IMR-90 (cell line): ENCODE data around the gene TRDMT1. TPM values are rescaled to one million over a fixed set of nuclear protein-coding genes. Genes with fewer than 3 reads are reported as not detected.

Experiments
- ATAC-seq: fragments of 200-7000 bp; cut with Tn5 transposase; 2 replicates; pipeline ENCODE4 v1.9.1; 2020; ENCODE audit warnings: low read depth, mild to moderate bottlenecking, moderate library complexity
- BruUV-seq: library from RNA; stranded (reverse); fragments of 400-500 nt; replicated peaks from 2 replicates; lab custom pipeline; 2021; lab: Mats Ljungman, UMichigan
- CTCF ChIA-PET: fragments of 300-600 bp; formaldehyde crosslinking; extraction: SDS; loops from one replicate; lab custom pipeline; 2021; ENCODE audit warnings: antibody characterized with exemption; lab: Yijun Ruan, JAX
- POLR2A ChIA-PET: fragments of 300-600 bp; sonication (Branson Sonifier 250); formaldehyde crosslinking; loops from one replicate; lab custom pipeline; 2022; ENCODE audit warnings: antibody characterized with exemption; ENCODE audit not compliant: unreplicated experiment; lab: Charles Lee
- DNase-seq: peaks from one replicate; pipeline ENCODE4 v3.0.0; 2013
- H2AFZ ChIP-seq: replicated peaks from 2 replicates; pipeline ENCODE3; 2013; ENCODE audit warnings: low read length, mild to moderate bottlenecking; ENCODE audit not compliant: poor library complexity
- H2AK5ac ChIP-seq: 2 replicates; pipeline ENCODE4 v1.6.1; 2013; ENCODE audit warnings: low read depth, low read length, inconsistent platforms
- H2AK9ac ChIP-seq: replicated peaks from 2 replicates; pipeline ENCODE3; 2013; ENCODE audit warnings: mild to moderate bottlenecking, low read depth, low read length, moderate library complexity; ENCODE audit not compliant: poor library complexity
- H2BK120ac ChIP-seq: 2 replicates; pipeline ENCODE4 v1.6.1; 2013; ENCODE audit warnings: low read depth, low read length, inconsistent platforms
- H2BK15ac ChIP-seq: 3 replicates; pipeline ENCODE4 v1.6.1; 2013; ENCODE audit warnings: low read depth, low read length, inconsistent platforms
- H2BK20ac ChIP-seq: 2 replicates; pipeline ENCODE4 v1.6.1; 2013; ENCODE audit warnings: low read depth, mild to moderate bottlenecking, inconsistent platforms, low read length, moderate library complexity
- H2BK5ac ChIP-seq: 2 replicates; pipeline ENCODE4 v1.6.1; 2013; ENCODE audit warnings: mild to moderate bottlenecking, low read depth, low read length, inconsistent platforms; ENCODE audit not compliant: poor library complexity, severe bottlenecking
- H3K14ac ChIP-seq: replicated peaks from 2 replicates; pipeline ENCODE4 v1.6.1; 2013; ENCODE audit warnings: low read depth, low read length, inconsistent platforms
- H3K18ac ChIP-seq: 2 replicates; pipeline ENCODE4 v1.6.1; 2013; ENCODE audit warnings: low read depth, low read length, control low read depth
- H3K23ac ChIP-seq: 2 replicates; pipeline ENCODE4 v1.6.1; 2013; ENCODE audit warnings: low read depth, low read length, inconsistent platforms
- H3K27ac ChIP-seq: 2 replicates; pipeline ENCODE4 v1.5.1; 2013; ENCODE audit warnings: mild to moderate bottlenecking, control low read depth, low read length; ENCODE audit not compliant: insufficient read depth
- H3K27me3 ChIP-seq: 2 replicates; pipeline ENCODE4 v1.6.1; 2013; ENCODE audit warnings: low read length; ENCODE audit not compliant: control insufficient read depth, insufficient read depth
- H3K36me3 ChIP-seq: 2 replicates; pipeline ENCODE4 v1.6.1; 2013; ENCODE audit warnings: low read length, mixed read lengths; ENCODE audit not compliant: control insufficient read depth, insufficient read depth
- H3K4ac ChIP-seq: 2 replicates; pipeline ENCODE4 v1.6.1; 2013; ENCODE audit warnings: low read depth, low read length, inconsistent platforms
- H3K4me1 ChIP-seq: 2 replicates; pipeline ENCODE4 v1.6.1; 2013; ENCODE audit warnings: low read length, mixed read lengths; ENCODE audit not compliant: control insufficient read depth, insufficient read depth
- H3K4me2 ChIP-seq: 2 replicates; pipeline ENCODE4 v1.6.1; 2013; ENCODE audit warnings: low read depth, mild to moderate bottlenecking, control low read depth, low read length, moderate library complexity
- H3K4me3 ChIP-seq: 2 replicates; pipeline ENCODE4 v1.5.1; 2013; ENCODE audit warnings: low read depth, mild to moderate bottlenecking, control low read depth, low read length, moderate library complexity; ENCODE audit not compliant: insufficient read depth
- H3K56ac ChIP-seq: 2 replicates; pipeline ENCODE4 v1.6.1; 2013; ENCODE audit warnings: low read length, inconsistent platforms; ENCODE audit not compliant: insufficient read depth; ENCODE audit errors: extremely low read depth
- H3K79me1 ChIP-seq, 2 experiments: 2 replicates each; pipeline ENCODE4 v1.6.1; 2013; ENCODE audit warnings: low read length in 2 of 2, inconsistent platforms in 1 of 2, low read depth in 1 of 2
- H3K9ac ChIP-seq: 2 replicates; pipeline ENCODE4 v1.6.1; 2013; ENCODE audit warnings: low read depth, low read length, control low read depth
- H3K9me1 ChIP-seq: 2 replicates; pipeline ENCODE4 v1.6.1; 2013; ENCODE audit warnings: low read length, inconsistent platforms; ENCODE audit not compliant: insufficient read depth
- H3K9me3 ChIP-seq: 2 replicates; pipeline ENCODE4 v1.6.1; 2013; ENCODE audit warnings: low read length; ENCODE audit not compliant: control insufficient read depth, insufficient read depth
- H4K20me1 ChIP-seq: 2 replicates; pipeline ENCODE4 v1.6.1; 2013; ENCODE audit warnings: low read length, inconsistent platforms; ENCODE audit not compliant: insufficient read depth
- H4K5ac ChIP-seq: 2 replicates; pipeline ENCODE4 v1.6.1; 2013; ENCODE audit warnings: mild to moderate bottlenecking, low read depth, low read length, control low read depth
- H4K8ac ChIP-seq, 2 experiments: 2 replicates each; pipeline ENCODE4 v1.6.1; 2013; ENCODE audit warnings: low read depth in 2 of 2, low read length in 2 of 2, control low read depth in 1 of 2, inconsistent platforms in 1 of 2
- H4K91ac ChIP-seq: 2 replicates; pipeline ENCODE4 v1.6.1; 2013; ENCODE audit warnings: low read depth, low read length, inconsistent platforms; ENCODE audit not compliant: insufficient read depth
- CTCF ChIP-seq: conservative IDR thresholded peaks from 2 replicates; pipeline ENCODE4 v1.5.1; 2012; ENCODE audit warnings: mild to moderate bottlenecking, low read depth, low read length, improper control_type of control experiment
- FOS ChIP-seq: fragments of 150-350 bp; IDR thresholded peaks from 2 replicates; pipeline ENCODE4 v1.6.1; 2016; ENCODE audit warnings: low read depth, low read length
- WGBS, 2 experiments: methylation state at CpG; one replicate each; pipeline versions ENCODE4 v1.1.5 to v1.1.7; 2013; ENCODE audit warnings: missing lambda C conversion rate in 2 of 2; ENCODE audit not compliant: insufficient read length in 1 of 2; ENCODE audit errors: extremely low coverage in 2 of 2; 5-methylcytosine and 5-hydroxymethylcytosine counted together
- dilution Hi-C: fragments of 300-500 bp; cut with HindIII; formaldehyde crosslinking; loops from one replicate; pipeline ENCODE4 v1.14.3; 2018; ENCODE audit warnings: low sequenced_read_pairs; ENCODE audit not compliant: unreplicated experiment
- in situ Hi-C: fragments of 300-500 bp; cut with MboI; formaldehyde crosslinking; loops from 3 replicates; pipeline ENCODE4 v1.14.3; 2019; ENCODE audit warnings: low sequenced_read_pairs, inconsistent platforms, mixed read lengths
- intact Hi-C: fragments of 100-400 bp; cut with micrococcal nuclease; formaldehyde crosslinking; loops from 2 replicates; pipeline ENCODE4 v1.10.0; 2022
- polyA plus RNA-seq, 3 experiments: library from polyadenylated mRNA; depleted of rRNA; stranded (reverse); fragments of >200 nt; gene quantifications; 2 replicates each; pipeline ENCODE4 v1.2.3, GENCODE V29; 2012; ENCODE audit warnings: low replicate concordance in 1 of 3
- total RNA-seq: library from RNA; depleted of rRNA; stranded (reverse); fragments of >200 nt; gene quantifications from 2 replicates; pipeline ENCODE4 v1.2.3, GENCODE V29; 2012

The TRDMT1 gene
- total and polyA plus RNA-seq, 2 of the 4 experiments (the other 2 are of a cell fraction): 2.1 to 4.7 TPM

- CTCF ChIA-PET: no interaction called here
- H3K36me3 ChIP-seq: no peaks in the 10 kb centered on the region
- H3K14ac ChIP-seq: peak overlapping the region; percentile 4; the same call in 1 of the 2 replicates
- H3K4me3 ChIP-seq: no peak overlapping the region
- dilution Hi-C loops (no loop called here), in situ Hi-C loops (no loop called here), intact Hi-C loops (no loop called here)
- H2AFZ ChIP-seq: no peak overlapping the region
- TF ChIP-seq CTCF (no peak), FOS (no peak)
- H2BK5ac ChIP-seq: no peak overlapping the region
- no peak overlapping the region for H2AK9ac ChIP-seq
- H3K23ac ChIP-seq: no peak overlapping the region
- no peaks in the 10 kb centered on the region for H3K4me1 ChIP-seq
- BruUV-seq: no TSS peak
- H3K27me3 ChIP-seq: no peaks in the 10 kb centered on the region
- DNase-seq (no peak), ATAC-seq (no peak)
- H3K79me1 ChIP-seq: no peaks in the 10 kb centered on the region; a peak in 1 of 4 replicates
- H3K9me1 ChIP-seq: 0 out of 2 replicates have a peak, but pooled peaks cover 3% of the 10 kb centered on the region
- no peak overlapping the region for H3K56ac ChIP-seq
- H2BK15ac ChIP-seq: no peak overlapping the region
- no peak overlapping the region for H4K8ac ChIP-seq
- no CpG with 5 or more reads among the region's 2 CpGs for WGBS, 2 experiments
- H4K91ac ChIP-seq: no peak overlapping the region
- no peak overlapping the region for H2BK20ac ChIP-seq
- no peak overlapping the region for H4K5ac ChIP-seq
- no peak overlapping the region for H3K4ac ChIP-seq
- H4K20me1 ChIP-seq: no peaks in the 10 kb centered on the region
- H2AK5ac ChIP-seq: no peak overlapping the region
- H3K4me2 ChIP-seq: no peak overlapping the region
- no peak overlapping the region for H2BK120ac ChIP-seq
- POLR2A ChIA-PET: no interaction called here
- H3K18ac ChIP-seq: no peak overlapping the region
- no peaks in the 10 kb centered on the region for H3K9me3 ChIP-seq
- no peak overlapping the region for H3K9ac ChIP-seq
- H3K27ac ChIP-seq: no peak overlapping the region
Measured at GRCh38 chr10:17162828-17163227, 38.6 kb downstream of the TRDMT1 start.
